Sigmoid colon (tissue), 7 donors: ENCODE data around the gene SLC30A2. TPM values are rescaled to one million over a fixed set of nuclear protein-coding genes. Genes with fewer than 3 reads are reported as not detected.

Experiments
- DNase-seq: peaks from one replicate; pipeline ENCODE4 v3.0.0-alpha.2; 2019
- H3K27ac ChIP-seq, 4 donors: fragments of 200-600 bp; sonication (generic); one replicate each; pipeline ENCODE4 v1.5.1; 2016 to 2019; ENCODE audit warnings: mild to moderate bottlenecking in 1 of 4
- H3K27me3 ChIP-seq, 3 donors: fragments of 200-600 bp; sonication (generic); one replicate each; pipeline ENCODE4 v1.5.1; 2019; ENCODE audit warnings: mild to moderate bottlenecking in 1 of 3
- H3K36me3 ChIP-seq, 4 donors: fragments of 200-600 bp; sonication (generic); one replicate each; pipeline ENCODE4 v1.5.1; 2016 to 2019
- H3K4me1 ChIP-seq, 4 donors: fragments of 200-600 bp; sonication (generic); one replicate each; pipeline ENCODE4 v1.5.1; 2017 to 2019
- H3K4me3 ChIP-seq, 4 donors: fragments of 200-600 bp; sonication (generic); one replicate each; pipeline ENCODE4 v1.5.1; 2017 to 2019; ENCODE audit warnings: mild to moderate bottlenecking in 2 of 4, moderate library complexity in 1 of 4
- H3K9me3 ChIP-seq, 4 donors: fragments of 200-600 bp in 3 of 4; sonication (generic) in 3 of 4; one replicate each; pipeline versions ENCODE4 v1.5.1 to v1.6.1; 2013 to 2019
- EP300 ChIP-seq, 4 donors: sonication (generic); formaldehyde crosslinking; IDR thresholded peaks; one replicate each; pipeline ENCODE4 v1.6.1; 2017; ENCODE audit warnings: antibody characterized with exemption in 4 of 4
- POLR2A ChIP-seq, 2 donors: fragments of 450-650 bp; IDR thresholded peaks; one replicate each; pipeline ENCODE4 v1.6.1; 2016; ENCODE audit warnings: antibody characterized with exemption in 2 of 2, mild to moderate bottlenecking in 2 of 2, moderate library complexity in 2 of 2
- POLR2AphosphoS5 ChIP-seq, 4 donors: sonication (generic); formaldehyde crosslinking; IDR thresholded peaks; one replicate each; pipeline ENCODE4 v1.6.1; 2017; ENCODE audit warnings: antibody characterized with exemption in 4 of 4
- WGBS, 2 donors: extraction: QIAGEN DNeasy Blood & Tissue Kit; methylation state at CpG; one replicate each; pipeline ENCODE4 v1.1.7; 2013; 5-methylcytosine and 5-hydroxymethylcytosine counted together
- intact Hi-C: fragments of 100-400 bp; cut with DNase I; formaldehyde crosslinking; loops from one replicate; pipeline ENCODE4 v1.15.1; 2023
- polyA plus RNA-seq, 3 donors: library from polyadenylated mRNA; stranded (reverse); fragments of 200-250 nt; gene quantifications; one replicate each; pipeline ENCODE4 v1.2.3, GENCODE V29; 2013
- total RNA-seq, 4 donors: library from RNA; depleted of rRNA; stranded (reverse); fragments of >200 nt; gene quantifications; one replicate each; pipeline ENCODE4 v1.1.0, GENCODE V29; 2016
- TF ChIP-seq, protein P1 (sequence below), 4 experiments: fragments of 450-650 bp in 3 of 4; fragments of 200-600 bp in 1 of 4; IDR thresholded peaks; one replicate each; pipeline ENCODE4 v1.5.1; 2016 to 2019; ENCODE audit warnings: antibody characterized with exemption in 4 of 4, mild to moderate bottlenecking in 3 of 4, moderate library complexity in 2 of 4
- donor health status: healthy with polysubstance abuse.
- donor health status: Bipolar disorder and iron deficiency.
- donor health status: healthy.

SLC30A2 gene
- total and polyA plus RNA-seq, 7 donors = 0.07 to 0.92 (median 0.16) TPM; not detected in 4

DNA sequence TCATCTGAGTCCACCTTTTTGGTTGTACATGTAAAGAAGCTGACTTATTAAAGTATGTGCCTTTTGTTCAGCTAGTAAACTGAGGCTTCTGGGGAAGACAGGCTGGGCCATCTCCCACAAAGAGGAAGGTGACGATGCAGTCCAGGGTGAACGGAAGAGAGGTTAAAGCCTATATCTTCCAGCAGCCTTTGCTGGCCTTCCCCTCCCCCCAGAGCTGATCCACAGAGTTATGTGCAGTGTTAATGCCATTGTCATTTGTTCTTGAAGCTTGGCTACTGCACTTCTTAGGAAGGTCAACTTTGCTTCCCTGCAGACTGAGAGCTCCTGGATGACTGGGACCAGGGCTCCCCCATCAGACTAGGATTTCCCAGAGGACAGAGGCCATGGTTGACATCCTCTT lies 2.2 kb downstream of the SLC30A2 start:
- no peak overlapping the region for H3K27ac ChIP-seq
- no peaks in the 10 kb centered on the region for H3K9me3 ChIP-seq
- H3K4me3 ChIP-seq = no peak overlapping the region
- no peaks in the 10 kb centered on the region for H3K36me3 ChIP-seq
- peaks cover 0 to 17% (median 13%) of the 10 kb centered on the region in 4 donors for H3K4me1 ChIP-seq
- intact Hi-C loops = no loop called here
- DNase-seq = no peak
- H3K27me3 ChIP-seq = peaks cover 26 to 53% (median 48%) of the 10 kb centered on the region in 3 donors
- 86 to 92% methylated on average over 2 of the region's 2 CpGs for WGBS, 2 donors
- no peak for TF ChIP-seq POLR2AphosphoS5 (IDR thresholded peaks at IDR 0.05)
- TF ChIP-seq, protein P1, sequence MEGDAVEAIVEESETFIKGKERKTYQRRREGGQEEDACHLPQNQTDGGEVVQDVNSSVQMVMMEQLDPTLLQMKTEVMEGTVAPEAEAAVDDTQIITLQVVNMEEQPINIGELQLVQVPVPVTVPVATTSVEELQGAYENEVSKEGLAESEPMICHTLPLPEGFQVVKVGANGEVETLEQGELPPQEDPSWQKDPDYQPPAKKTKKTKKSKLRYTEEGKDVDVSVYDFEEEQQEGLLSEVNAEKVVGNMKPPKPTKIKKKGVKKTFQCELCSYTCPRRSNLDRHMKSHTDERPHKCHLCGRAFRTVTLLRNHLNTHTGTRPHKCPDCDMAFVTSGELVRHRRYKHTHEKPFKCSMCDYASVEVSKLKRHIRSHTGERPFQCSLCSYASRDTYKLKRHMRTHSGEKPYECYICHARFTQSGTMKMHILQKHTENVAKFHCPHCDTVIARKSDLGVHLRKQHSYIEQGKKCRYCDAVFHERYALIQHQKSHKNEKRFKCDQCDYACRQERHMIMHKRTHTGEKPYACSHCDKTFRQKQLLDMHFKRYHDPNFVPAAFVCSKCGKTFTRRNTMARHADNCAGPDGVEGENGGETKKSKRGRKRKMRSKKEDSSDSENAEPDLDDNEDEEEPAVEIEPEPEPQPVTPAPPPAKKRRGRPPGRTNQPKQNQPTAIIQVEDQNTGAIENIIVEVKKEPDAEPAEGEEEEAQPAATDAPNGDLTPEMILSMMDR (IDR thresholded peaks at IDR 0.05) = no peak
- no peak for TF ChIP-seq POLR2A (IDR thresholded peaks at IDR 0.05)
- TF ChIP-seq EP300 (IDR thresholded peaks at IDR 0.05) = no peak

DNA sequence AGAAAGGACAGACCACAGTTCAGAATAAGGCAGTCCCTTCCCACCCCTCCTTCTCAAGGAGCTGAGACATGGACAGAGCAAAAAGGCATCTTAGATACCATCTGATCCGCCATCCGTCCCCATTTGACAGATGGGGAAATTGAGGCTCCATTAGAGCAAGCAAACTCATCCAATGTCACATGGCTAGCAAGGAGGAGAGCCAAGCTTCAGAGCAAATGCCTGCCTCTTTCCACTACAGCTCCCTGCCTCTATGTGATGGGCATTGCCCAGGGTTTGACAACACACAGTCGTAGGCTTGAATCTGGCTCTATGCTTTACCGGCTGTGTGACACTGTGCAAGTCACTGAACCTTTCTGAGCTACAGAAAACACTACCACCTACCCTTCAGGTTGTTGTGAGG lies 3.9 kb downstream of the SLC30A2 start:
- Histone ChIP-seq H3K36me3 (no peaks in the 10 kb centered on the region), H3K27me3 (peaks cover 20 to 38% (median 38%) of the 10 kb centered on the region in 3 donors), H3K27ac (no peak overlapping the region), H3K4me1 (peaks cover 0 to 17% (median 13%) of the 10 kb centered on the region in 4 donors), H3K4me3 (no peak overlapping the region), H3K9me3 (no peaks in the 10 kb centered on the region)
- TF ChIP-seq EP300 (IDR thresholded peaks at IDR 0.05) (no peak), POLR2A (IDR thresholded peaks at IDR 0.05) (no peak), POLR2AphosphoS5 (IDR thresholded peaks at IDR 0.05) (no peak)
- TF ChIP-seq, protein P1 (IDR thresholded peaks at IDR 0.05) = no peak
- intact Hi-C loops = no loop called here
- DNase-seq = no peak
- 70 to 71% methylated on average over 4 of the region's 4 CpGs for WGBS, 2 donors

DNA sequence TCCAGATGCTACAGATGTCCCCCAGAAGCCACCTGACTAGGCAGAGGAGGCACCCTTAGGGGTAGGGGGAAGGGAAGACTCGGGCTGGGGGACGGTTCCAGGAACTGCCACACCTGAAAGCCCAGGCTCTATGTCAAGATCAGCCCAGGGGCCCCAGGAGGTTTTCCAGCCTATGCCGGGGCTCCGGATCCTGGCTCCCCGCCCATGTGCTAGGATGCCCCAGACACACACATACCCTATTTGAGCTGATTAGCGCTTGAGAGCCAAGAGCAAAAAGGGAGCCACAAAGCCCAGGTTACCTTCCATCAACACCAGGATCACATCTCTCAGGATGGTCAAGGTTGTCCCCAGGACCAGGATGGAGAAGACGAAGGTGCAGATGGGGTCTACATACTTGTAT lies 4.5 kb downstream of the SLC30A2 start:
- Histone ChIP-seq H3K36me3 (no peaks in the 10 kb centered on the region), H3K4me3 (no peak overlapping the region), H3K9me3 (no peaks in the 10 kb centered on the region), H3K4me1 (peaks cover 0 to 16% (median 12%) of the 10 kb centered on the region in 4 donors), H3K27me3 (peaks cover 14 to 33% (median 33%) of the 10 kb centered on the region in 3 donors), H3K27ac (no peak overlapping the region)
- DNase-seq = no peak
- WGBS, 2 donors = 75 to 86% methylated on average over 7 of the region's 7 CpGs
- intact Hi-C loops = no loop called here
- TF ChIP-seq POLR2AphosphoS5 (IDR thresholded peaks at IDR 0.05) = no peak
- TF ChIP-seq POLR2A (IDR thresholded peaks at IDR 0.05) = no peak

DNA sequence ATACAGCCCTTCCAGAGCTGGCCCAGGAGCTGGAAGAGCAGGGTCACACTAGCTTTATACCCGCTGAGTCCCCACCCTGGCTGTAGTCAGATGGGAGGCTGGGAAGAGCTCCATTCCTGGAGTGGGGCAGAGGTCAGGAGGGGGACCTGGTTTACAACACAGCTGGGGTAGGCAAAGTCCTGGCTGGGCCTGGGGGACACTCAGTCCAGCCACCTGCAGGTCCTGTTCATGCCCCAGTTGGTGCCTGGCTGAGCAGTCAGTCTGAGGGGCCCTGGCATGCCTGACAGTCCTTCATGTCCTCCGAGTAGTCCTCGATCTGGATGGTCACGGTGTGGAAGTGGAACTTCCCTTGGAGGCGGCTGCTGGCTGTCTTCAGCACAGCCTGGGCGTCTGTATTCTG lies 7.0 kb downstream of the SLC30A2 start:
- 81 to 85% methylated on average over 6 of the region's 6 CpGs for WGBS, 2 donors
- DNase-seq = no peak
- peaks cover 0 to 9% (median 8%) of the 10 kb centered on the region in 3 donors for H3K27me3 ChIP-seq
- H3K4me1 ChIP-seq = peaks cover 0 to 15% (median 11%) of the 10 kb centered on the region in 4 donors
- no peak overlapping the region for H3K4me3 ChIP-seq
- intact Hi-C loops = loop anchor here (5.0 kb wide), 1 partner anchor 123 kb away; no protein-coding TSS in a partner anchor
- no peaks in the 10 kb centered on the region for H3K36me3 ChIP-seq
- no peaks in the 10 kb centered on the region for H3K9me3 ChIP-seq
- TF ChIP-seq POLR2AphosphoS5 (IDR thresholded peaks at IDR 0.05) (no peak), EP300 (IDR thresholded peaks at IDR 0.05) (no peak), POLR2A (IDR thresholded peaks at IDR 0.05) (no peak)
- TF ChIP-seq, protein P1 (IDR thresholded peaks at IDR 0.05) = no peak
- H3K27ac ChIP-seq = no peak overlapping the region

DNA sequence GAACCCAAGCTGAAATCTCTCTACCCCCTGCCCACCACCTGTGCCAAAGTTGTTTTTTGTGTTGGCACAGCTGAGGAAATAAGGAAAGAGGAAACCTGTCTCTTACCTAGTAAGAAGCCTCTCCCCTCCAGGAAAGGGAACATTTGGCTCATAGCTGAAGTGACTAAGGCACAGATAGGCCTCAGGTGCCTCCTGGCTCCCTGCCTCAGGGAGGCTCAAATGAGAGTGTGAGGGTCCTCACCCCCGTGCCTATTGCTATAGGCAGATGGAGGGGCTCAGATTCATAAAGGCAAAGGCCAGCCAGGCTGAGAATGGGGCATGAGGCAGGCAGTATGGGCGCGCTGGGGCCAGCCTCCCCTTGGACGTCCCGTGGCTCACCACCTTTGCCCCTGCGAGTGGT lies 7.4 kb downstream of the SLC30A2 start:
- Histone ChIP-seq H3K9me3 (no peaks in the 10 kb centered on the region), H3K36me3 (no peaks in the 10 kb centered on the region), H3K27ac (no peak overlapping the region), H3K4me3 (no peak overlapping the region), H3K4me1 (peaks cover 0 to 15% (median 11%) of the 10 kb centered on the region in 4 donors), H3K27me3 (peaks cover 0 to 8% (median 5%) of the 10 kb centered on the region in 3 donors)
- DNase-seq = no peak
- 86% methylated on average over 6 of the region's 6 CpGs for WGBS, 2 donors
- TF ChIP-seq POLR2A (IDR thresholded peaks at IDR 0.05) (no peak), POLR2AphosphoS5 (IDR thresholded peaks at IDR 0.05) (no peak), EP300 (IDR thresholded peaks at IDR 0.05) (no peak)
- TF ChIP-seq, protein P1 (IDR thresholded peaks at IDR 0.05) = no peak
- intact Hi-C loops = loop anchor here (5.0 kb wide), 1 partner anchor 124 kb away; no protein-coding TSS in a partner anchor
